ENCODE measurements around the gene EIF5A. TPM values are rescaled to one million over a fixed set of nuclear protein-coding genes. Genes with fewer than 3 reads are reported as not detected.

EIF5A gene
- total and polyA plus RNA-seq, 8 donors = 86.9 to 438 (median 163) TPM

DNA sequence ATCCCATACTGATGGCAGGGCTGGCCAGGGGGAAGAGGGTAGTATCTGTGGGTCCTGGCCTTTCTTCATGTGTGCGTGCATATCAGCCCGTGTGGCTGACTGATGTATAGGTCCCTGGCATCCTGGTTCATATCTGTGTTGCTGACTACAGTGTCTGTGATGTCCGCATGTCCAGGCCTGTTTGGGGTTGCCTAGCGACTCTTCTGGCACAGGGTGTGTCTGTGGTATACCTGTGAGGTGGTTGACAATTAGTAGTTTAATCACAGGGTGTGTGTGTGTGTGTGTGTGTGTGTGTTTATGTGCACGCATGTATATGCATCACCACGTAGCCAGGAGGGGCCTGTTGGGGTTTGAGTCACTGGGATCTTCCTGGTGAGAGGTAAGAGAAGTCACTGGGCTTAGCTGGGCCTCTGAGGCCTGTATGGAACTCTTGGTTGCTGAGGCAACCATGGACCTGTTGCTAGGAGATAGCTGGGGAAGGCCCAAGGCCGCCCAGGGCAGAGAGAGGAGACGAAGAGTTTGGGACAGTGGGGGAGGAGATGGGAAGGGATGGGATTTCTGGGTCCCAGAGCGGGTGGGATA, 46.9 kb downstream of the EIF5A start:
- TF ChIP-seq POLR2A (IDR thresholded peaks at IDR 0.05) (no peak), POLR2AphosphoS5 (IDR thresholded peaks at IDR 0.05) (no peak), CTCF (IDR thresholded peaks at IDR 0.05) (no peak), EP300 (IDR thresholded peaks at IDR 0.05) (no peak)
- Histone ChIP-seq H3K36me3 (no peaks in the 10 kb centered on the region), H3K4me3 (no peak overlapping the region), H3K27me3 (no peaks in the 10 kb centered on the region), H3K4me1 (peaks cover 37 to 63% (median 60%) of the 10 kb centered on the region in 4 donors), H3K9me3 (no peaks in the 10 kb centered on the region), H3K27ac (peak overlapping the region in 4 of 5 donors; percentile 6 to 99 (median 65))
- intact Hi-C loops (cut with DNase I; ENCODE audit: low total_unique reads) = no loop called here
- 56 to 68% (median 62%) methylated on average over 9 of the region's 9 CpGs for WGBS, 5 donors
- DNase-seq = peak in 1 of 2 donors; percentile 71

DNA sequence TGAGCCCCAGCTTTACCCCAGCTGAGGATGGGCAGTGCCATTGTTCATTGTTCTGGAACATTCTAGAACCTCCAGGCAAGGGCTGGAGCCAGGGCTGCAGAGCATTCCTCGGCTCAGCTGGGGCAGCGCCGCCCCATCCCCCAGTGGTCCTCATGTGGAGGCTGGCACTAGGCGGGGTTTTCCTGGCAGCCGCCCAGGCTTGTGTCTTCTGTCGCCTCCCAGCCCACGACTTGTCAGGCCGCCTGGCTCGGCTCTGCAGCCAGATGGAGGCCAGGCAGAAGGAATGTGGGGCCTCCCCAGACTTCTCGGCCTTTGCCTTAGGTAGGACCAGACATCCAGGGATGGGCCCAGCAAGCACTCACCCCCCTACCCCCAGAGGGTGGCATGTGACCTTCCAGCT, 47.6 kb downstream of the EIF5A start, which contains the start of gene TMEM95:
Gene TMEM95 (plus strand): TSS at position 104 of the 400 bp plus-strand sequence. CDS start 49 bp downstream, at position 153.
- Histone ChIP-seq H3K4me3 (no peak within 1 kb of the TSS), H3K4me1 (peaks cover 30 to 56% (median 53%) of the 10 kb centered on the region in 4 donors), H3K9me3 (no peaks in the 10 kb centered on the region), H3K27ac (peak within 1 kb of the TSS in 4 of 5 donors; percentile 6 to 99 (median 75)), H3K27me3 (no peaks in the 10 kb centered on the region), H3K36me3 (no peaks in the 10 kb centered on the region)
- peak in 1 of 2 donors; percentile 56 for DNase-seq
- TF ChIP-seq EP300 (IDR thresholded peaks at IDR 0.05) = no peak
- no peak for TF ChIP-seq CTCF (IDR thresholded peaks at IDR 0.05)
- TF ChIP-seq POLR2AphosphoS5 (IDR thresholded peaks at IDR 0.05) = no peak
- TF ChIP-seq POLR2A (IDR thresholded peaks at IDR 0.05) = no peak
- intact Hi-C loops (cut with DNase I; ENCODE audit: low total_unique reads) = no loop called here
- WGBS, 5 donors = 59 to 72% (median 69%) methylated on average over 3 to 10 of the region's 10 CpGs

DNA sequence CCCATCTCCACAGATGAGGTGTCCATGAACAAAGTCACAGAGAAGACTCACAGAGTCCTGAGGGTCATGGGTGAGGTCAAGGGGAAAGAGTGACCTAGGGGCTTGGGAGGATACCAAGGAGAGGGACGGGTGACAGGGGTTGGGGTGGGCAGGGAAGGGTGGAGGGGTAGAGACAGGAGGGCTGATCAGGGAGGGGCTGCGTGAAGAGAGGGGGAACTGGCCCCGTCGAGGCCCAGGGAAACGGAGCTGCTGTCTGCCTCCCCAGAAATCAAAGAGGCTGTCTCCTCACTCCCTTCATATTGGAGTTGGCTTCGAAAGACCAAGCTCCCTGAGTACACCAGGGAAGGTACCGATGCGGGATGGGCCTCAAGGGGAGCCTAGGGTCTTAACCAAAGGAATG, 48.1 kb downstream of the EIF5A start:
- no peaks in the 10 kb centered on the region for H3K36me3 ChIP-seq
- H3K27ac ChIP-seq = peak overlapping the region in 3 of 5 donors; percentile 40 to 99 (median 54)
- no peaks in the 10 kb centered on the region for H3K9me3 ChIP-seq
- 72 to 85% (median 74%) methylated on average over 8 of the region's 8 CpGs for WGBS, 5 donors
- intact Hi-C loops (cut with DNase I; ENCODE audit: low total_unique reads) = no loop called here
- no peak overlapping the region for H3K4me3 ChIP-seq
- no peak for DNase-seq
- TF ChIP-seq EP300 (IDR thresholded peaks at IDR 0.05) (no peak), CTCF (IDR thresholded peaks at IDR 0.05) (no peak), POLR2A (IDR thresholded peaks at IDR 0.05) (no peak), POLR2AphosphoS5 (IDR thresholded peaks at IDR 0.05) (no peak)
- no peaks in the 10 kb centered on the region for H3K27me3 ChIP-seq
- peaks cover 25 to 51% (median 48%) of the 10 kb centered on the region in 4 donors for H3K4me1 ChIP-seq

GRCh38 chr17:7356072-7356549, 48.7 kb downstream of the EIF5A start:
- Histone ChIP-seq H3K9me3 (no peaks in the 10 kb centered on the region), H3K27ac (peak overlapping the region in 3 of 5 donors; percentile 40 to 99 (median 54)), H3K27me3 (no peaks in the 10 kb centered on the region), H3K4me3 (no peak overlapping the region), H3K4me1 (peaks cover 21 to 46% (median 43%) of the 10 kb centered on the region in 4 donors), H3K36me3 (no peaks in the 10 kb centered on the region)
- DNase-seq = peak; percentile 89 to 93
- TF ChIP-seq POLR2A (IDR thresholded peaks at IDR 0.05) (no peak), CTCF (IDR thresholded peaks at IDR 0.05) (peak in 5 of 7 experiments; percentile 85 to 93 (median 89)), POLR2AphosphoS5 (IDR thresholded peaks at IDR 0.05) (peak in 1 of 3 donors; percentile 77), EP300 (IDR thresholded peaks at IDR 0.05) (no peak)
- 2 to 15% (median 9%) methylated on average over 6 to 12 of the region's 12 CpGs for WGBS, 5 donors
- intact Hi-C loops (cut with DNase I; ENCODE audit: low total_unique reads) = no loop called here
